HG02610 (cell line): ENCODE results near the gene SLC18A3.

Source experiments
- ATAC-seq: cut with Tn5 transposase; IDR thresholded peaks from one replicate; pipeline ENCODE4 v1.9.1; 2021; ENCODE audit warnings: mild to moderate bottlenecking, moderate library complexity; ENCODE audit not compliant: unreplicated experiment

The SLC18A3 gene

DNA sequence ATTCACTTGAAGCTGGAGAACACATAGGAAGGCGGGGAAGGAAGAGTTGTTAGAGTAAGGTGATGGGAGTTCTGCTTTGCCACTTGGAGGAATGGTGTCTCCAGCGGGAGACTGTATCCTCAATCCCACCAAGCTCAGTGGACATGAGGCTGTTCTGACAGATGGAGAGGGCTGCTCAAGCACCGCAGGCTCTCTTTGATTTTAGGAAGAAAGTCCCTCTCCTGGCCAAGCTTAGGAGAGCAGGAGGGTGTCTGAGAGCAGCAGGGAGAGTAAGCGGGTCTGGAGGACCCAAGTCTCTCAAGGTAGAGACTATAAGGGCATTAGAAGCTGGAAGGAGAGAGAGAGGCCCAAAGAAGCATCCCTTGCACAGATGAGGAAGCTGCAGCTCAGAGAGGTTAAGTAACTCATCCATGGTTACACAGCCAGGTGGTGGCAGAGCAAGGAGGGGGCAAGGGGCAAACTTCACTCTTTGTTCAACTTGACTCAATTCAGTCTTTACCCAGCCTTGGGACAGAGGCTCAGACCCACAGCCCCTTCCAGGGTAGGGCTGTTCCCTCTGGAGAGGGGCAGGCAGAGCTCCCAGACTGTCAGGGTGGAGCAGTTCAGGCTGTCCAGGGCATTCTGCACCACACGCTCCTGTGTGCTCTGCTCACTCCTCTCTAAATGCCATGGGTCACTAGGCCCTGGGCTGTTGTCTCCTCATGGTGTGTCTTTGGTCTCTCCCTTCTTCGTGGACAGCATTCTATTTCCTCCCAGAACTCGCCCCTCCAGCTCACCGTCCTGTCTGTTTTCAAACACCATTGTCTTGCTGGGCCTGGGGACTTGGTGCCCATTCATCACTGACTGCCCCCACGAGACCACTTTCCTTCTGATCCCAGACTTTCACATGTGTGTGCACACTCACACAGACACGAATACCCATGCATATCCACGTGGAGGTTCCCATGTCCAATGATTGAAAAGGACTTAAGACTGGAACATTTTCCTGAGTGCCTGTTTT is 12.6 kb downstream of the SLC18A3 start:
- no peak for ATAC-seq

DNA sequence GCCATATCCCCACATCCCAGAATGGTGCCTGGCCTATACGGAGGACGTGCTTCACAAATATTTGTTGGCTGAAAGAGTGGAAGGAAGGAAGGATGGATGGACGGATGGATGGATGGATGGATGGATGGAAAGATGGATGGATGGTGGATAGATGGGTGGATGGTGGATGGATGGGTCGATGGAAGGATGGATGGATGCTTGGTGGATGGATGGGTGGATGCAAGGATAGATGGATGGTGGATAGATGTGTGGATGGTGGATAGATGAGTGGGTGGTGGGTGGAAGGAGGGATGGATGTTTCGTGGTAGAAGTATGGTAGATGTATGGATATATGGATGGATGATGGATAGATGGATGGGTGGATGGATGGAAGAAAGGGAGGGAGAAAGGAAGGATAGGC is 14.5 kb downstream of the SLC18A3 start:
- ATAC-seq: no peak

DNA sequence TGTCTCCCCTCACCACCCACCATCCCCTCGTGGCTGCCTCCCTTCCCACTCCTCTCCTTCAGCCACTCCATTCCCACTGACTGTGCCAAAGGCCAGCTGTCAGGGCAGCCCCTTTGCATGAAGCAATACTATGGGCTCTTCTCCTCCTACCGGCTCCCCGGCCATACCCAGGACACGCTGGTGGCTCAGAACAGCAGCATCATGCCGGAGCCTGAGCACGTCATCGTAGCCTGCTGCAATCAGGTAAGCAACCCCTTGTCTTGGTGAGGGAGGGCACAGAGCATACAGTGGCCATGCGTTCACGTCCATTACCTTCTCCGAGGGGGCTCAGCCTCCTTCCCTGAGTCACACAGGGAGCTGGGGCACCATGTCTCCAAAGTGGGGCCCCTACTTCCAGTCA is 15.3 kb downstream of the SLC18A3 start:
- no peak for ATAC-seq

DNA sequence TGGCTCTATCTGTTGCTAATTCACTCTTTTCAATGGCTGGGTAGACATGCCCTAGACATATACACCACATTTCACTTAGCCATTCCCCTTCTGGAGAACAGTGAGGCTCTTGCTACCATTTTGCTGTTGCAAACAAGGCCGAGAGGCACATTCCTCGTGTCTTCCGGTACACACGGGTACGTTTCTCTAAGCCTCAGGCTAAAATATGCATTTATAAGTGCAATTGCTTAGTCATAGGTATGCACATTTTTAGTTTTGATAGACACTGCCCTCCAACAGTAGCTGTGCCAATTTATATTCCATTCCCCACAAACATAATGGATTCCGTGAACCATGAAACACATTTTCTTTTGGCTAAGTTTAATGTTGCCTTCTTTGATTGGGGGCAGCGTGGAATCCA is 16.9 kb downstream of the SLC18A3 start:
- ATAC-seq: no peak

DNA sequence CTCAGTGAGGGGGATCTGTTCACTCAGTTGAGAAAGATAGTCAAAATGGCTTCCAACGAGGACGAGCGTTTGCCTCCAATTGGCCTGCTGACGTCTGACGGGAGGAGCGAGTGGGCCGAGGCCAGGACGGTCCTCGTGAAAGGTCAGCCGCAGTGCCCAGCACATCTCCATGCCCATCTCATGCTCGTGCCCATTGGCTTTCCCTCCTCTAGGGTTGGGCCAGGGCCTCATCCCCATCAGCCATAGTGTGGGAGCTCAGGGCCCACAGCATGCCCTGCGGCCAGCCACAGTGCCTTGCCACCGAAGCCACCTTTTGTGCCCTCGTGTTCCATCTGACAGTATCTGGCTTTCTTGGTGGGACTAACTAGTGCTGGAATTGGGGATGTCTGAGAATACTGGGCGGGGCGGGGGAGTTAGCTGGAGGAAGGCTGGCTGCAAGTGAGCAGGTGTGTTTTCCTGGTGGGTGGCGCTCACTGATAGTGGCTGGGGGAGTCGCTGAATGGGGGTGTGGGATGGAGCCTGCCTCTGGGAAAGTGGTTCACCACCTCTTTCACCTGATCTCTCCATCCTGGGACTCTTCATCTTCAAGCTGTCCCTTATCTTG is 17.6 kb downstream of the SLC18A3 start:
- no peak for ATAC-seq

DNA sequence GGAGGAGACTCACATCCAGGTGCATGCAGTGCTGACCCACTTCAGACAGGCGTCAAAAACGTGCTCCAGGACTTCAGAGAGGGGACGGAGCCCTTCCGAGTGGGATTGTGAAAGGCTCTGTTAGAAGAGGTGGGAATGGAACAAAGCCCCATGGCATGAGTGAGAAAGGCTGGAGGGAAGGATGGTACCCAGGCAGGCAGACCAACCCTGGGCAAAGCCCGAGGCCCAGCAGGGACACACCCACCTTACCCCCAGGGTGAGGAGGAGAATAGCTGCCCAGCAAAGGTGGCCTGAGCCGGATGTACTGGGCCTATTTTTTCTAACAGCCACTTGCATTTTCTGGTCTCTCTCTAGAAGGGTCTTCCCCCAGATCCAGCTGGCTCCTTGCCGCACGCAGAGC is 18.5 kb downstream of the SLC18A3 start:
- no peak for ATAC-seq

DNA sequence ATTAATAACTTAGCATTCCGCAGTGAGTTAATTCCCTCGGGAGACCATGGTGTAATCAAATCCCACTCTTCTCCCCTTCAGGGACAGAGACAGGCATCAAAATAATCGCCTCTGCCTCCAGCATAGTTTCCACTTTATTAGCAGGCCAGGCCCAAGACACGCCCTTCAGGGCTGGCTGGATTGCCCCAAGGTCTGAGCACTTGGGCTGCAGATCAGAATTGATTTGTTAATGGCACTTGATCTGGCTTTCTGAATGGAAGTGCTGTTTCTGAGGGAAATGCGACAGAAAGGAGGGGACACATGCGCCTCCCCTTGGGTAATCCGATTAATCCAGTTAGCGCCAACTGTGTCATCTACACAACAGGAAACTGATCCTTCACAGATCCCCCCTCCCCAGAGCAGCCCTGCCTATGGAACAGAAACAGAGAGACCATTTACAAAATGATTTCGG is 19.3 kb downstream of the SLC18A3 start:
- no peak for ATAC-seq

DNA sequence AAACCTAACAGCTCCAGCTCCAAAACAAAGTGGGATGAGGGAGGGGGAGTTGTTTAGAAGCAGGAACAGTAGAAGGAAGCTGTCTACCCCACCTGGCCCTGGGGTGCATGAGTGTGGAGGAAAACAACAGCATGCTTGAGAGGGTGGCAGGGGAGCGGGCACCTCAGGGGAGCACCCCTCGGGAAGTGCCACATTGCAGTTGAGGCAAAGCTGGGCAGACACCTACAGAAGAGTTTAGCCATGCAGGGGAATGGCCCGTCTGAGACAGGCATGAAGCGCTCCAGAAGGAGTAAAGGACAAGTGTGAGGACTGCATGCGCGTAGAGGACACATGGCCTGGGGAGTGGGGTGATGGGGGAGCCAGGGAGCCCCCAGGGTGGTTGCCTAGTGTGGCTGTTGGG is 21.9 kb downstream of the SLC18A3 start:
- ATAC-seq: no peak

DNA sequence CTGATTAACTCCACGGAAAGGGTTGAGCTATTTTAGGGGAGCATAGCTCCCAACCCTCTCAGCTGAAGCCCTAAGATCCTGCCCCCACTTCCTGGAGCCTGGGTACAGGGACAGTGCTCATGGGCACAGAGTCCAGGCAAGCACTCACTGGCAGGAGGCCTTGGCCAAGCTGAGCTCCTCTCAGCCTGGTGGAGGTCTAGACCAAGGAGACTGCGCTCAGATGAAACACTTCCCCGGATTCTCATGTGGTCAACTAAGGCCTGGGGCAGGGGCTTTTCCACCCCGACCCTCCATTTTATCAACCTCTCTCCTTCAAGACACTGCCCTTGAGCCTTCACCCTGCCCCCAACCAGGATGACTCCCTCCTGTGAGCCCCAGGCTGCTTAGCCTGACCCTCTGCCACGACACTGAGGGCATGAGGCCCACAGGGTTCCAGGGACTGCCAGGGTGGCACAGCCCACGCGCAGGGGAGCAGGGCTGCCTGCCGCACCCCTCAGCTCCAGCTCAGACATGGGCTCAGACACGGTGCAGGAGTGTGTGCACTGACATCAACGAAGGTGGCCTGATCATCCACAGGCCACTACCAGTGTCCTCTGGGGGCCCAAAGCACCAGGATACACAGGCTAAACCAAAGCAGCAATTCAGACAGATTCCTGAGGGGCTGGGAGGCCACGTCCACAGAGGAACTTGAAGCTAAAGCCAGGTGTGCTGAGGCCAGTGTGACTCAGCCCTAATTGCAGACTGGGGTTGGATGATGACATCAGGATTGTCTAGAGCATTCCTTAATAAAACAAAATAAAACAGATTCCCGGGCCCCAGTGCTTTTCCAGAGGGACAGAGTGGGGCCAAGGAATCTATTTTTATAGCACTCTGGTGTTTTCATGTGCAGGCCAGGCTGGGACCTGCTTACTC is 22.6 kb downstream of the SLC18A3 start:
- ATAC-seq: no peak

DNA sequence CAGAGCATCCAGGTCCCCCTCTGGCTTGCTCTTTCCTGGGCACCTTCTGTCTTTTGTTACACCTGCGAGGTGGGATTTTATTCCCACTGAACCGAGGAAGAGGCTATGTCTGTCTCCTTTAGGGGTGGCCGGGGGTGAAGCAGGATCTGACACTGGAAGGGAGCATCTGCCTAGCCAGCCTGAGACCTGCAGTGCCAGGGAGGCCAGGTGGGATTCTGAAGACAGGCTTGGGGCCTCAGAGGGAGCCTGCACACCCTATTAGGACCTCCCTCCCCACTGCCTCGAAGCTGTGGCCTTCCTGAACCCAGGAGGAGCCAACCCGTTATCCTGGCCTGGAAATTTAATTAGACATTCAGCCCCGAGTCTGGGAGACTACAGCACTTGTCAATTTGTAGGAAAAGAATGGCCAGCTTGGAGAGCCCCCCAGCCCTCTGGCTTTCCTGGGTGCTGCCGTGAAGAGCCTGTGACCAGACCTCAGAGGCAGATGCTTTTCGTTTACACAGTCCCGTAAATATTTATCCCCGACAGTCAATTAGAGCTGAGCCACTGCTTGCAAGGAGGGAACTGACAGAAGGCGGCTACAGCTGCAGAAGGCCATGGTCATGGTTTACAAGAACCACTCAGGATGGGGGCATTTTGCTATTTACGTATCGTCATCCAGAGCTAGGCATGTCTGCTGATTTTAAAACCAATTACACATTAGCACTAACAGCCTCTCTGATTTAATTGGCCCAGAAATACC is 23.4 kb downstream of the SLC18A3 start:
- no peak for ATAC-seq

DNA sequence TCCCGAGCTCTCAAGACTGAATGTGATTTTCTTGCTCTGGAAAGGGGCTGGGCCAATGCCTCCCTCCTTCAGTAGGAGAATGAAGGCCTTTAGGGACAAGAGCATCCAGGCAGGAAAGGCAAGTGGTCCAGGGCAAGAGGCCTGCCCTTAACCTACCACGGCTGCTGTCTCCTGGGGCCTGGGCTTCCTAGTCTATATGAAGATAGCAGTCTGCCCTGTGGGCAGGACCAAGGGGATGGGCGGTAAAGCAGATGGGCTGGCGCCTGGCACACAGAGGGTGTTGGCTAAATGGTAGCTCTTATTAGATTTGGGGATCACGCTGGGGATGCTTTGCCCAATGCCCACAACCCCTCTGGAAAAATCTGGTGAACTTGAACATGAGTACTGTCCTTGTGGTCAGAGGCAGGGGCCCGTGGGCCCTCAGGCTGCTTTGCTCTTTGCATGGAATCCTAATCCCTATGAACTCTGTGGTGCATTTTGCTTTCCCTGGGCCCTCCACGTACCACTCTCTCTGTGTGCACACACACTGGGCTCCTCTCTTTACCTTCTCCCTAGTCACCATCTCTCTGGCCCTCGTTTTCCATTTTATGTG is 24.1 kb downstream of the SLC18A3 start:
- no peak for ATAC-seq

DNA sequence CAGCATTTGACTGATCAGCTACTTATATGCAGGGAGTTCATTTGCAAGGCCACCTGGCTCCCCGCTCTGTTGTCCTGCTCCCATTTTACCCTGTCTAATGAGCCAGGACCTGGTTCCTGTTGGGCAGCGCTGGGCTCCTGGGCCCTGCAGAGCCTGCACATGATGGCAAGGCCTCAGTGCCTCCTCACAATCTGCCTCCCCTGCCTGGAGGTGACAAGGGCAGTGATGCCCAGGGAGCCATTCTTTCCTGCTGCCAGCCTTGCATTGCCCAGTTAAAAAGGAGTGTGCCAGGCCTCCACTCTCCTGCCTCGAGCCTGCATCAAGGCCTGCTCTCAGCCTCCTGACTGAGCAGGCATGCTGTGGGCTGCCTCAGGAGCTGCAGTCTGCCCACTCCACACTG is 32.2 kb downstream of the SLC18A3 start:
- ATAC-seq: no peak

DNA sequence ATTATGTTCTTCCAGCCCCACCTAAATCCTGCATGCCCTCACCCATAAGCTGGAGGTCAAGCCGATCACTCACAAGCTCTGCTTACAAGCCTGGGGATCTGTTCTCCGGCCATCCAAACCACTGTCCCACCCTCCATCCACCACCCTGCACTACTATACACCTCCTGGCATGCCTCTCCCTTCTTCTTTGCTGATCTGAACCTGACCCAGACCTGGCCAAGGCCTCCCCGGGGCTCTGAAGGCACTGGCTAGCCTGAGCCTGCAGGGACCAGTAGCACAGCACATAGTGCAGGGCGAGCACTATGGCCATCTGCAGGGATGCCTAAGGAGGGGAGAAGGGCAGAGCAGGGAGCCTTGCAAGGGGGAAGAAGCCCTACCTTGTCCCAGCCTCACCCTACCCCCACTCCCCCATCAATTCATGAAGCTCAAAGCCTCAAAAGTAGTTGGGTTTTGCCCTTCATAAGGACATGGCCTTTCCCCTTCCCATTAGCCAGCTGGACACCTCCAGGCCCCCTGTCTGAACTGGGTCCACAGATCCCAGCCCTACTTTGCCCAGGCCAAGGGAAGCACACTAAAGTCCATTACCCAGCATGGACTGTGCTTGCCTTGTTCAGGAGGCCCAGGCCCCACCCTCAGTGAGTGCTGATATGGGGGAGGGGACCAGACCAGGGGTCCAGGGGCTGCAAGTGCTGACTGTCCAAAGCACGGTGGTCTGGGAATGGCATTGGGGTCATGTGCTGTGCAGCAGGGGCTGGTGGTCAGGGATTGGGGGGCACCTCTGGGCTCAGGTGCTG is 33.3 kb downstream of the SLC18A3 start:
- no peak for ATAC-seq

DNA sequence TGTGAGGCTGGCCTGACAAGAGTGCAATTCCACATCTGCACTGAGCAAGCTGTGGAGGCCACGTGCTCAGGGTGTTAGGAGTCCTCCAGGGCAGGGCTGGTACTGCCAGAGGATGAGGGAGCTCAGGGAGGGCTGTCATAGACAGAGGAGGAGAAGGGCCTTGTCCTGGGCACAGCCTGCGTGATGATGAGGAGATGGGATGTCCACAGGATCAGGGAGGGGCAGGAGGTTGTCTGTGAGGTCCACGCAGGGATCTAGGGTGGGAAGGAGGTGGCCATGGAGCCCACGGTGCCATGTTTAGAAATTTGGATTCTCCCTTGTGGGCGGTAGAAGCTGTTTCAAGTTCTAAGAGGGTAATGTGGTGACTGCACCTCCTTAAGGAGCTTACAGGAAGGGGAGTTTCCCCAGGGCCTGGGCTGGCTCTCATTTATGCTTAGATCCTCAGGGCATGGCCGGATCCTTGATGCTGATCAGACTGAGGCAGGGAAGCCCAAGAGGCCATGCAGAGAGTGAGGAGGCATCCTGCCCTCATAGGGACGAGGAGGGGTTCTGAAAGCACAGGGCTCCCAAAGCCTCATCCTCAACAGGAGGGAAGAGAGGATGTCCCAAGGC is 34.0 kb downstream of the SLC18A3 start:
- ATAC-seq: no peak

DNA sequence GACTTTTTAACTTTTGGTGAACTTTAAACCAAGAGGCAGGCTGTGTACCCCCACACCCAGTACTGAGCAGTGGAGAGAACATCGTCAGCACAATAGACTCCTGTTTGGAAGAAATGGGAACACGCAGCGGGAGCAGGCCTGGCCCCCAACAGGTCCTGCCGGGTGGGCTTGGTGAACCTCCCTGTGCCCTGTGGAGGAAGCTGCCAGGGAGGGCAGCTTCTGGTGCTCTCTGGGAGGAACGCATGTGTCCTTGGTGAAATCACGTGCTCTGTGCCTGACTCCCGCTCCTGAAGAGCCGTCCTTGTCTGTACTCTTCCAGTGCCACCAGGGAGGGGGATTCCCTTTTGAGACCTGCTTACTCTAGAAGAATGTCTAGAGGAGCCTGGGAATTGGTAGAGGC is 35.3 kb downstream of the SLC18A3 start:
- ATAC-seq: no peak

DNA sequence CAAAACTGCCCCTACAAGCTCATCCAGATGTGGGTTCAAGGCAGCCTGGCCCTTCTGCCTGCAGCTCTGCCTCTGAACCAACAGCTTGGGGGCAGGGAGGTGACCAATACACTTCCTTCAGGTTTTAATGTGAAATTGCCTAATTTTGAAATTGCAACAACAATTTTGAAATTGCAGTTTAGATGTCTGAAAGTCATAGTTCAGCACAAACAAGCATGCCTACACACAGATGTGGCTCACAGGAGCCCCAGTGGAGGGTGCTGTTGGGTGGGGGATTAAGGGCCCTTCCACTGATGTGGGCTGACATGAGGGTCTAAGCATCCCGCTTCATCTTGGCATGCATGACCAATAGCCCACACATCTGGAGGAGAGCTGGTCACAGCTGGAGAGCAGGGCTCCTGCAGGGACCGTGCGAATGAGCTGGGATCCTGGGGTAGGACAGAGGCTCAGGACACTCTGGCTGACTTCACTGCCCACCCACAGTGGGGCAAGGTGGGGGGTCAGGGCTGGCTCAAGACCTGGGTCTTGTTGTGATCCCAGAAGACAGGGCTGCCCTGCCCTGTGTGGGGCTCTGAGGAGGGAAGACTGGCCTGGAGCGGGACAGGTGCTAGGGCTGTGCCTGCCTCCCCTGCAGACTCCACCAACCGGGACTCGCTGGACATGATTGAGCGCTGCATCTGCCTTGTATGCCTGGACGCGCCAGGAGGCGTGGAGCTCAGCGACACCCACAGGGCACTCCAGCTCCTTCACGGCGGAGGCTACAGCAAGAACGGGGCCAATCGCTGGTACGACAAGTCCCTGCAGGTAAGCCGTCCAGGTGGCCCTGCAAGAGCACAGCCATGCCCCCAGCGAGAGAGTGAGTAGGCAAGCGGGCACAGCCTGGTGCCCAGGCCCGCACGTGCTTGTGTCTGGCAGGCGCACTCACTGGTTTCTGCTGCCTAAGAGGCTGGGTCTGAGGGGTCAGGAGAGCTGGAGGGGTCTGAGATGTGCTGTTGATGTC is 36.1 kb downstream of the SLC18A3 start:
- ATAC-seq: no peak

DNA sequence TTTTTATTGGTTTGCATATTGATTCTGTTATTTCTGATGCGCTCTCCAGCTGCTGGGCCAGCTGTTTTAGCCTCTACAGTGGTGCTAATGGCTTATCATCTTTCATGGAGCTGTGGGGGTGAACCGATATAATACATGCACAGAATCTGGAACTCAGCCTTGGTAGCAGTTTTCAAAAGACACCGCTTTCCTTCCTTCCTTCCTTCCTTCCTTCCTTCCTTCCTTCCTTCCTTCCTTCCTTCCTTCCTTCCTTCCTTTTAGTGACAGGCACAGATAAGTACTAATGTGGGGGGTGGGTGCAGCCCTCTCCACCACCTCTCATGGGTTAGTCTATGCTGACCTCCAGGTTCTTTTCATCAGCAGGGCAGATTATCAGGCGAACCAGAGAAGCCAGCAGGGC is 37.4 kb downstream of the SLC18A3 start:
- no peak for ATAC-seq
